ENCODE results near the gene KCNJ15. TPM values are rescaled to one million over a fixed set of nuclear protein-coding genes. Genes with fewer than 3 reads are reported as not detected.
A peak's percentile ranks its signal among the peaks of the same experiment; 100 is the strongest.

KCNJ15 gene
- total RNA-seq, 1 donor from 2014 or later: 0.40 TPM

GRCh38 chr21:38351961-38352521 lies 95.2 kb downstream of the KCNJ15 start:
- Mint-ChIP-seq H3K27me3 (ENCODE audit: low read depth) (peaks cover 15% of the 10 kb centered on the region), H3K27ac (ENCODE audit: unreplicated experiment) (no peak overlapping the region), H3K36me3 (ENCODE audit: low read depth) (no peaks in the 10 kb centered on the region), H3K4me1 (peaks cover 21% of the 10 kb centered on the region), H3K9me3 (no peaks in the 10 kb centered on the region), H3K4me3 (no peak overlapping the region)
- TF ChIP-seq, protein P1, sequence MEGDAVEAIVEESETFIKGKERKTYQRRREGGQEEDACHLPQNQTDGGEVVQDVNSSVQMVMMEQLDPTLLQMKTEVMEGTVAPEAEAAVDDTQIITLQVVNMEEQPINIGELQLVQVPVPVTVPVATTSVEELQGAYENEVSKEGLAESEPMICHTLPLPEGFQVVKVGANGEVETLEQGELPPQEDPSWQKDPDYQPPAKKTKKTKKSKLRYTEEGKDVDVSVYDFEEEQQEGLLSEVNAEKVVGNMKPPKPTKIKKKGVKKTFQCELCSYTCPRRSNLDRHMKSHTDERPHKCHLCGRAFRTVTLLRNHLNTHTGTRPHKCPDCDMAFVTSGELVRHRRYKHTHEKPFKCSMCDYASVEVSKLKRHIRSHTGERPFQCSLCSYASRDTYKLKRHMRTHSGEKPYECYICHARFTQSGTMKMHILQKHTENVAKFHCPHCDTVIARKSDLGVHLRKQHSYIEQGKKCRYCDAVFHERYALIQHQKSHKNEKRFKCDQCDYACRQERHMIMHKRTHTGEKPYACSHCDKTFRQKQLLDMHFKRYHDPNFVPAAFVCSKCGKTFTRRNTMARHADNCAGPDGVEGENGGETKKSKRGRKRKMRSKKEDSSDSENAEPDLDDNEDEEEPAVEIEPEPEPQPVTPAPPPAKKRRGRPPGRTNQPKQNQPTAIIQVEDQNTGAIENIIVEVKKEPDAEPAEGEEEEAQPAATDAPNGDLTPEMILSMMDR (conservative IDR thresholded peaks at IDR 0.05): no peak
- DNase-seq (ENCODE audit: low read depth, low spot score): no peak

DNA sequence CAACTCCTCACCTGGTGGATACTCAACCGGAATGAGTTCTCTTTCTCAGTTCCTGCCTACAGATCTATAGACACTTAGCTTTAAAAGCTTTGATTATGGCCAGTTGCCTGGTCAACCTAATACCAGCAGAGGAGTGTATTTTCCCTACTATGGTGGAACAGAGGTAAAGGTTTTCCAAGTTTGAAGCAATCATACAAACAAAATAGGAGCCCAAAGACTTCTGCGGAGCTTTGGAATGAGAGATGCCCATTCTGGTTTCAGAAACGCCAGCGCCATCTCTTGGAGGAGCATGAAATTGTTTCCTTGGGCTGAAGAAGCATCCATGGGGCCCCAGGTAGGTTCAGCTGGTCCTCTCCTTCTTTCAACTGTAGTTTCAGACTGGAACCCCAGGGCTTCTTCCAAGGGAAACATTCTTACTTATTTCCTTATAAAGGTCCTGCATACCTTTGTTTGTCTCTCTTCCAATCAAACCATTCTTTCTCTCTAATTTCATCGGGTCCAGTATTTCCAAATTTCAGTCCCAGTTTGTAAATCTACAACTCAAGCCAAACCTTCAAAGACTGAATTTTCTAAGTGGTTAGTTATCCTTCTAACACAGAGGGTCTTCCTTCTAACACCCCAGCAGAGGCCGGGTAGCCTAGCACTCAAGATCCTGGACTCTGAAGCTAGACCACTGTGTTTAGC lies 95.9 kb downstream of the KCNJ15 start:
- Mint-ChIP-seq H3K36me3 (ENCODE audit: low read depth) (no peaks in the 10 kb centered on the region), H3K4me3 (no peak overlapping the region), H3K27me3 (ENCODE audit: low read depth) (peaks cover 15% of the 10 kb centered on the region), H3K9me3 (no peaks in the 10 kb centered on the region), H3K4me1 (peaks cover 21% of the 10 kb centered on the region), H3K27ac (ENCODE audit: unreplicated experiment) (no peak overlapping the region)
- DNase-seq (ENCODE audit: low read depth, low spot score): peak; percentile 71
- TF ChIP-seq, protein P1 (conservative IDR thresholded peaks at IDR 0.05): peak; percentile 77

DNA sequence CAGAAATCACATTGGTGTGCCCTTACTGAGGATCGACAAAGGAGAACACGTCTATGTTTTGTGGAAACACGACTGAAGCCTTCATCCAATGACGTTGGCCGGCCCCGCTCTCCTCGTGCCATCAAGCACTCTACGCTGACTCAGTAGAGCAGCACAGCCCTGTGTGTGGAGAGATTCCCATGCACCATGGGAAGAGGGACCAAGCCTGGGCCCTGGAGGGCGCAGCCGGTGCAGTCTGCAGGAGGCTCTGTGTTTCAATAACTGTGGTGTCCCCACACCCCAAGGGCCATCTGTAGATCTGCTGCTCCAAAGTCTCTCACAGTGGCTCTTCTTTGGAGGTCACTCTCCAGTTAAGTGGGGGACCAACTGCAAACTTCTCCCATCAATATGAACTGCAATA lies 97.4 kb downstream of the KCNJ15 start:
- H3K27ac Mint-ChIP-seq (ENCODE audit: unreplicated experiment): no peak overlapping the region
- no peaks in the 10 kb centered on the region for H3K9me3 Mint-ChIP-seq
- no peaks in the 10 kb centered on the region for H3K36me3 Mint-ChIP-seq (ENCODE audit: low read depth)
- TF ChIP-seq, protein P1 (conservative IDR thresholded peaks at IDR 0.05): no peak
- DNase-seq (ENCODE audit: low read depth, low spot score): no peak
- H3K27me3 Mint-ChIP-seq (ENCODE audit: low read depth): peaks cover 18% of the 10 kb centered on the region
- peaks cover 21% of the 10 kb centered on the region for H3K4me1 Mint-ChIP-seq
- no peak overlapping the region for H3K4me3 Mint-ChIP-seq

GRCh38 chr21:38354746-38355145 lies 98.0 kb downstream of the KCNJ15 start:
- TF ChIP-seq, protein P1 (conservative IDR thresholded peaks at IDR 0.05): no peak
- Mint-ChIP-seq H3K27me3 (ENCODE audit: low read depth) (peaks cover 18% of the 10 kb centered on the region), H3K4me3 (no peak overlapping the region), H3K9me3 (no peaks in the 10 kb centered on the region), H3K4me1 (peaks cover 21% of the 10 kb centered on the region), H3K27ac (ENCODE audit: unreplicated experiment) (no peak overlapping the region), H3K36me3 (ENCODE audit: low read depth) (no peaks in the 10 kb centered on the region)
- DNase-seq (ENCODE audit: low read depth, low spot score): no peak

GRCh38 chr21:38355353-38355752 lies 98.6 kb downstream of the KCNJ15 start:
- no peaks in the 10 kb centered on the region for H3K36me3 Mint-ChIP-seq (ENCODE audit: low read depth)
- DNase-seq (ENCODE audit: low read depth, low spot score): no peak
- TF ChIP-seq, protein P1 (conservative IDR thresholded peaks at IDR 0.05): no peak
- peaks cover 18% of the 10 kb centered on the region for H3K4me1 Mint-ChIP-seq
- no peaks in the 10 kb centered on the region for H3K9me3 Mint-ChIP-seq
- no peak overlapping the region for H3K4me3 Mint-ChIP-seq
- peaks cover 20% of the 10 kb centered on the region for H3K27me3 Mint-ChIP-seq (ENCODE audit: low read depth)
- no peak overlapping the region for H3K27ac Mint-ChIP-seq (ENCODE audit: unreplicated experiment)
